Measurements from ENCODE around the gene CALHM4.

DNA sequence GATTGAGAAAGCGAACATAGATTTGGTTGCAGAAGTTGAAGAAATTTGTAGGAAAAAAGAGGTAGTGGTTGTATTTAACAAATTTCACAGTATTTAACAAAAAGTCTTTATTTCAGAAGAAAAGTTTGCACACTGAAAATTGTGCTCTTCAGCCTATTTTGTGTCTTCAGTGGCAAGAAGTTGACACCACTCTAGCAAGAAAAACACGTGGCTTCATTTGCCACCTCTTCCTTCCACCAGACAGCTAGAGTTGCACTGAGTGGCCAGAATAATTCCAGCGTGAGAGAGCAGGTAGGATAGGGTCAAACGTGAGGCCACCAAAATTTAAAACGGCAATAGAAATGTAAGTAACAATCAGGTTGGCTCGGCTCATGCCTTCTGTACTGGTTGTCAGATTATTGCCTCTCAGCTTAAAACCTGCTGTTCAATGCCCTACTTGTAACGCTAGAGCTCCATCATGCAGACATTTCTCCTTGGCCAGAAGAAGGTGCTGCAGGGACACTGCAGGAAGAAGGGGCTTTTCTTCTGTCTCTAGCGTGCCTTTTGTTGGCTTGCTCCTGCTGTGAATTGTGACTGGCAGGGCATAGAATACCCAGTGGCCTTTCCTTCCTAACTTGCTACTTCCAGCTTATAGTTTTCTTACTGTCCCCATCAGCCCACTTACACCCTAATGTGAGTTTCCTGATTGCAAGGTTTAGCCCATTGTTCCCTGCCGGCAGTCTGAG lies 20.2 kb upstream of the CALHM4 start:
- TF ChIP-seq, protein P1, sequence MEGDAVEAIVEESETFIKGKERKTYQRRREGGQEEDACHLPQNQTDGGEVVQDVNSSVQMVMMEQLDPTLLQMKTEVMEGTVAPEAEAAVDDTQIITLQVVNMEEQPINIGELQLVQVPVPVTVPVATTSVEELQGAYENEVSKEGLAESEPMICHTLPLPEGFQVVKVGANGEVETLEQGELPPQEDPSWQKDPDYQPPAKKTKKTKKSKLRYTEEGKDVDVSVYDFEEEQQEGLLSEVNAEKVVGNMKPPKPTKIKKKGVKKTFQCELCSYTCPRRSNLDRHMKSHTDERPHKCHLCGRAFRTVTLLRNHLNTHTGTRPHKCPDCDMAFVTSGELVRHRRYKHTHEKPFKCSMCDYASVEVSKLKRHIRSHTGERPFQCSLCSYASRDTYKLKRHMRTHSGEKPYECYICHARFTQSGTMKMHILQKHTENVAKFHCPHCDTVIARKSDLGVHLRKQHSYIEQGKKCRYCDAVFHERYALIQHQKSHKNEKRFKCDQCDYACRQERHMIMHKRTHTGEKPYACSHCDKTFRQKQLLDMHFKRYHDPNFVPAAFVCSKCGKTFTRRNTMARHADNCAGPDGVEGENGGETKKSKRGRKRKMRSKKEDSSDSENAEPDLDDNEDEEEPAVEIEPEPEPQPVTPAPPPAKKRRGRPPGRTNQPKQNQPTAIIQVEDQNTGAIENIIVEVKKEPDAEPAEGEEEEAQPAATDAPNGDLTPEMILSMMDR (IDR thresholded peaks at IDR 0.05): no peak
- TF ChIP-seq POLR2A (IDR thresholded peaks at IDR 0.05) (no peak), POLR2AphosphoS5 (IDR thresholded peaks at IDR 0.05) (no peak), EP300 (IDR thresholded peaks at IDR 0.05) (no peak)

Measured in gastroesophageal sphincter (tissue), 3 donors.